ENCODE data around the gene ST7.

DNA sequence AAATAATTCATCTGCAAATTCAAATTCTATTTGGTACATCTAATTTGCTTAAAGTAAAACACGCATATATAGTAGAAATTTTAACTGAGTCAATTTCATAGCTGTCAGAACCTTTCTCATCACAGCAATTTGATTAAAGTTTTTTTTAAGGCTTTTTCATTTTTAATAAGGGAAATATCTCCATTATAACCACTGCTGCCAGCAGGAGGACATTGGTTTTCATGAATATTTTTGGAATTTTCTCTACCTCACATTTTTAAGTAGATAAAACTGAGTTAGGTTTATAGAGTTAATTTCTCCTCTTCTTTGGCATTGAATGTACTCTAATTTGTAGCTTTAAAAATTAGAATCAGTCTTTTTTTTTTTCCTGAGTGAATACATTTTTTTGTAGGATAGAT, 82.2 kb downstream of the ST7 start:
- TF ChIP-seq SUZ12 (IDR thresholded peaks at IDR 0.05), result no peak
- TF ChIP-seq BHLHE40 (IDR thresholded peaks at IDR 0.05; ENCODE audit: borderline replicate concordance), result no peak
- TF ChIP-seq TARDBP (IDR thresholded peaks at IDR 0.05), result no peak
- TF ChIP-seq CTBP1 (IDR thresholded peaks at IDR 0.05; ENCODE audit: borderline replicate concordance), result no peak
- no peak for TF ChIP-seq SP1 (IDR thresholded peaks at IDR 0.05)
- TF ChIP-seq HDGF (IDR thresholded peaks at IDR 0.05; ENCODE audit: borderline replicate concordance), result no peak
- TF ChIP-seq FOXM1 (IDR thresholded peaks at IDR 0.05; ENCODE audit: borderline replicate concordance), result no peak
- TF ChIP-seq NFRKB (IDR thresholded peaks at IDR 0.05), result no peak
- no peak for TF ChIP-seq LEF1 (IDR thresholded peaks at IDR 0.05; ENCODE audit: borderline replicate concordance)

Measured in HEK293T (cell line).